PC-3 (cell line): ENCODE results near the gene SCARB2.

Source experiments
- EZH2 ChIP-seq: fragments of 300-600 bp; sonication (generic); IDR thresholded peaks from one replicate; pipeline ENCODE4 v1.6.1; 2017; ENCODE audit warnings: antibody characterized with exemption, mild to moderate bottlenecking, low read length; ENCODE audit not compliant: unreplicated experiment
- EZH2phosphoT487 ChIP-seq: fragments of 300-600 bp; sonication (generic); IDR thresholded peaks from 2 replicates; pipeline ENCODE4 v1.6.1; 2018; ENCODE audit warnings: mild to moderate bottlenecking, antibody characterized with exemption, low read length, borderline replicate concordance
- TF ChIP-seq, protein P1 (sequence below): fragments of 300-600 bp; sonication (generic); conservative IDR thresholded peaks from 2 replicates; pipeline ENCODE4 v1.5.1; 2017; ENCODE audit warnings: antibody characterized with exemption, low read depth, mild to moderate bottlenecking, low read length

DNA sequence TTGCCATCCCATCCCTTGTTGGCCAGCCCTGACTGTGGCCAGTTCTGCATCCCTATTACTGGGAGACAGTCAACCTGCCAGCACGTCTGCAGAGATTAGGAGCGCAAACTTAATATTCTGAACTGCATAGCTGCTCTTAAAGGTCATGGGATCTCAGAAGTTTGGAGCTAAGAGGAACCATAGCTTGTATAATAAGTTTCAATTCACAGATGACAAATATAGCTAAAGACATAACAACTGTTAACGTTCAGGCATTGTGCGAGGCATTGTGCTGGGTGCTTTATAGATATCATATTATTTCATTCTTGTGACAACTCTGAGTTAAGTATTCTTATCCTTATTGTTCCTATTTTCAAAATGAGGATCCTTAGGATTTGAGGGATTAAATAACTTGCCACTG is 3.7 kb downstream of the SCARB2 start:
- TF ChIP-seq, protein P1, sequence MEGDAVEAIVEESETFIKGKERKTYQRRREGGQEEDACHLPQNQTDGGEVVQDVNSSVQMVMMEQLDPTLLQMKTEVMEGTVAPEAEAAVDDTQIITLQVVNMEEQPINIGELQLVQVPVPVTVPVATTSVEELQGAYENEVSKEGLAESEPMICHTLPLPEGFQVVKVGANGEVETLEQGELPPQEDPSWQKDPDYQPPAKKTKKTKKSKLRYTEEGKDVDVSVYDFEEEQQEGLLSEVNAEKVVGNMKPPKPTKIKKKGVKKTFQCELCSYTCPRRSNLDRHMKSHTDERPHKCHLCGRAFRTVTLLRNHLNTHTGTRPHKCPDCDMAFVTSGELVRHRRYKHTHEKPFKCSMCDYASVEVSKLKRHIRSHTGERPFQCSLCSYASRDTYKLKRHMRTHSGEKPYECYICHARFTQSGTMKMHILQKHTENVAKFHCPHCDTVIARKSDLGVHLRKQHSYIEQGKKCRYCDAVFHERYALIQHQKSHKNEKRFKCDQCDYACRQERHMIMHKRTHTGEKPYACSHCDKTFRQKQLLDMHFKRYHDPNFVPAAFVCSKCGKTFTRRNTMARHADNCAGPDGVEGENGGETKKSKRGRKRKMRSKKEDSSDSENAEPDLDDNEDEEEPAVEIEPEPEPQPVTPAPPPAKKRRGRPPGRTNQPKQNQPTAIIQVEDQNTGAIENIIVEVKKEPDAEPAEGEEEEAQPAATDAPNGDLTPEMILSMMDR: no peak
- no peak for TF ChIP-seq EZH2
- TF ChIP-seq EZH2phosphoT487: no peak
